AG09309 (cell line): Measurements from ENCODE around the gene EIPR1.

Source experiments
- DNase-seq: peaks from one replicate; pipeline ENCODE4 v3.0.0-alpha.2; 2010; ENCODE audit warnings: low read depth
- H3K4me3 ChIP-seq: 2 replicates; pipeline ENCODE4 v1.5.1; 2011; ENCODE audit warnings: mild to moderate bottlenecking, low read depth, low read length, moderate library complexity; ENCODE audit not compliant: control insufficient read depth
- TF ChIP-seq, protein P1 (sequence below): IDR thresholded peaks from 2 replicates; pipeline ENCODE4 v1.5.1; 2011; ENCODE audit warnings: mild to moderate bottlenecking, low read depth, low read length, inconsistent platforms; ENCODE audit not compliant: insufficient read depth, control insufficient read depth; ENCODE audit errors: missing control alignments

EIPR1 gene

DNA sequence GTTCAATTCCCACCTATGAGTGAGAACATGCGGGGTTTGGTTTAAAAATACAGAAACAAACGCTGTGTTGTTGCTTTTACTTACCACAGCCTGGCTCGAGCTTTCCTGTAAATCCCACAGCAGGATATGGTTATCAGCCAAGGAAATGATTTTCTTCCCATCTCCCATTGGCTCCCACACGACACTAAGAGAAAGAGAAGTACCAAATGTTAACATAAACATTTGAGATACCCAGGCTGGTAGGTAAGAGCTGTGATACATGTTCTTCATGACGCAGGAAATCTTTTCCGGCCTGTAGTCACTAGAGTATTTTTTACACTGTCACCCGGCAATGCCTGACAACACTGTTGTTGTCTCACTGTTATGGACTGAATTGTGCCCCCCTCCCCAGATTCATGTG lies 163.6 kb downstream of the EIPR1 start:
- H3K4me3 ChIP-seq = no peak overlapping the region
- TF ChIP-seq, protein P1, sequence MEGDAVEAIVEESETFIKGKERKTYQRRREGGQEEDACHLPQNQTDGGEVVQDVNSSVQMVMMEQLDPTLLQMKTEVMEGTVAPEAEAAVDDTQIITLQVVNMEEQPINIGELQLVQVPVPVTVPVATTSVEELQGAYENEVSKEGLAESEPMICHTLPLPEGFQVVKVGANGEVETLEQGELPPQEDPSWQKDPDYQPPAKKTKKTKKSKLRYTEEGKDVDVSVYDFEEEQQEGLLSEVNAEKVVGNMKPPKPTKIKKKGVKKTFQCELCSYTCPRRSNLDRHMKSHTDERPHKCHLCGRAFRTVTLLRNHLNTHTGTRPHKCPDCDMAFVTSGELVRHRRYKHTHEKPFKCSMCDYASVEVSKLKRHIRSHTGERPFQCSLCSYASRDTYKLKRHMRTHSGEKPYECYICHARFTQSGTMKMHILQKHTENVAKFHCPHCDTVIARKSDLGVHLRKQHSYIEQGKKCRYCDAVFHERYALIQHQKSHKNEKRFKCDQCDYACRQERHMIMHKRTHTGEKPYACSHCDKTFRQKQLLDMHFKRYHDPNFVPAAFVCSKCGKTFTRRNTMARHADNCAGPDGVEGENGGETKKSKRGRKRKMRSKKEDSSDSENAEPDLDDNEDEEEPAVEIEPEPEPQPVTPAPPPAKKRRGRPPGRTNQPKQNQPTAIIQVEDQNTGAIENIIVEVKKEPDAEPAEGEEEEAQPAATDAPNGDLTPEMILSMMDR = no peak
- no peak for DNase-seq

DNA sequence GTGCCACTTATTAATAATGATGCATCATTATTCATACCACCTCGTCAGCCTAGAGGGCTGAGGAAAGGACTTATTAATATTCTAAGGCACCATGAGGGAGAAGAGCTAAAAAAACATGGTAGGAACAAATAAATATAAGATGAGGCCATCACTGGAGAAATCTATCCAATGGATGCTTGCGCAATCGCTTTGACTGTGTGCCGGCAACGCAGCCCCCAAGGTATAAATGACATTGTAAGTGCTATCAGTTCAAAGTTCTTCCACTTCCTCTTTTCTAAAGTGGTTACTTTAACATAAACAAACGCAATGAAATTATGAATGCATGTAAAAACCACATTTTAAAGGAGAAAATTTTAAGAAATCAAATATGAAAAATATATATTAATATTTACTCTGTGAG lies 164.6 kb downstream of the EIPR1 start:
- no peak overlapping the region for H3K4me3 ChIP-seq
- TF ChIP-seq, protein P1 = no peak
- DNase-seq = no peak

DNA sequence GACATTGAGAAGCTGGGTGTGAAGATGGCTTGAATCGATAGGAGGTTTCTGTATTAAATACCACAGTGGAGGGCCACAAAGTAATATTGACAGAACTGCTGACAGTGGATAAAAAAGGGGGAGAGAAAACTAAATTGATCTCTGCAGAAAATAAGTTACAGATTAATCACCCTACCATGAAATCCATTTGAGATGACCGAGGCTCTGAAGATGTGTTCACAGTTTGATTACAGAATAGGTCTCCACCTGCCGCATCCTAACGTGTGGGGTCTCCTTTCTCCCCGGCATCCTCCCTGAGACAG lies 165.6 kb downstream of the EIPR1 start:
- TF ChIP-seq, protein P1 = no peak
- H3K4me3 ChIP-seq = no peak overlapping the region
- no peak for DNase-seq

DNA sequence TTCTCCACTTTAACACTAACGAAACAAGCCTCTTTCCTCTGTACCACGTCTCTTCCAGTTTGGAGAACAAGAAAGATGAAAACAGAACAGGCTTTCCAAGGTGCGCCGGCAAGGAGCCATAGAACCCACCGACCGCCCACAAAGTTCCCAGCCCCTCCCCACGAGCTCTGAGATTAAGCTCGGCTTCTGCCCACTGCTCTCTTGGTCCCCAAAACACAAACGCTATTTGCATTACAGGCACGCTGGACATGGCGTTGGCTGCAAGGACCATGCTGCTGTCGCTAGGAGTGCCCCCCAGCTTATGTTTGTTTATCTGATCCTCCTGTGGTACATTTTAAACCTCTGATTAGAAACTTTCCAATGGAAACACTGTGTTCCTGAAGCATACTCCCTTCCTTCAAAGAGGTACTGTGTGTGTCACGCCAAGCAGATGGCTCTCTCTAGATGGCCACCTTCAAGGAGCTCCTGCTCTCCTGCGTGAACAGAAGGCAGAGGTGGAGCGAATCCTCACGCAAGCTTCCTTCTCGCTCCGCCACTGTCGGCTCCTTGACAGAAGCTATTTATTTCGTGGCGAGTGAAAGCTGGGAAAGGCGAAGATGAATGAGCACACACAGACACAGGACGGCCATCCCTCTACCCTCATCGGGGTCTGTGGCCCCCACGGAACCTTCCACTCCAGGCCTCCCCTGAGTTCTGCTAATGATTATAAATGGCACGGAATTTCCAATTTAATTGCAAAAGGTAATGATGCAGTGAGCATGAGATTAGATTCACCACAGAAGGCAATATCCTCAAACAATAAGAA lies 166.2 kb downstream of the EIPR1 start:
- TF ChIP-seq, protein P1 = no peak
- no peak for DNase-seq
- H3K4me3 ChIP-seq = no peak overlapping the region

DNA sequence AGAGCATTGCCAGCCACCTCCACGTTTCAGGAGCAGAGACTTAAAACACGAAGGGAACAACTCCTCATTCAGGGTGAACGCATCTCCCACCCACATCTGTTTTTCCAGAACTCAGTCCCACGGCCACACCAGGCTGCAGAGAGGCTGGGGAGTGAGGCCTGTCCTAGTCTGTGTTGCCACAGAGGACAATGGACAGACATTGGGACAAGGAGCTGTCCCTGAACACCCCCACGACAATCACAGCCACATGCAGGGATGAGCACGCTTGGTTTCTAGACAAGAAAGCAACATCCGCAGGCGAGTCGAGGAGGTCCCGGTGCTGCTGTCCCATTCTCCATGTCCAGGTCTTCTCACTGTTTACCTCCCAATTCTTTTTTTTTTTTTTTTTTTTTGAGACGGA lies 167.4 kb downstream of the EIPR1 start:
- TF ChIP-seq, protein P1 = no peak
- H3K4me3 ChIP-seq = no peak overlapping the region
- no peak for DNase-seq

DNA sequence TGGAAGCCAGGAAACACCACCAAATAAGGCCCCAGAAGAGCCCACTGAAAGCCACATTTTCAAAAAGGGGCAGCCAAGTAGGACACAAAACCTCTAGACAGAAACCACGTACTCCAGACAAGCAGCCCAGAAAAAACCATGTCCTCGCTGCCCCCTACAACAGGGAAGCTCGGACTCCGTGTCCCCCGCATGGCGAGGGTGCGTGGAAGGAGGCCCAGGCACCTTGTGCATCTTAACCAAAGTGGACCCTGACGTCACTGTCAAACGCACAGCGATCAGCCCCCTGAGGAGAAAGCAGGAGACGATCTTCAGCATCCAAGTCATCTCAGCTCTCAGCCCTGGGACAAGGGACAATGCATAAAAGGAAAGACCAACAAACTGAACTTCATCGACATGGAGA lies 168.4 kb downstream of the EIPR1 start:
- no peak overlapping the region for H3K4me3 ChIP-seq
- no peak for DNase-seq
- TF ChIP-seq, protein P1 = no peak

DNA sequence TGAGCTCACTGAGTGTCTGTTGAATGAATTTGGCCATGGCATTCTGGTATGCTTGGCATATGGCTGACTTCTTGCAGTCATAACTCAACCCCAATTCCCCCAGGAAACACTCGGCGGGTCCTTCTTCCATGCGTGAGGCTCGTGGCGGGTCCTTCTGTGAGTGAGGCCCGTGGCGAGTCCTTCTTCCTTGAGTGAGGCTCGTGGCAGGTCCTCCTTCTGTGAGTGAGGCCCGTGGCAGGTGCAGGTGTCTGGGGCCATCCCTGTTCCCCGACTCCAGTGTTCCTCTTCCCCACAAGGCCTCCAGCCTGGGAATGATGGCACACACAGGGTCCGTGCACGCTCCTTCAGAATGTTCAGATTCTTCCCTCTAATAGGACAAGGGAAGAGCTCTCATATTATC lies 169.0 kb downstream of the EIPR1 start:
- no peak overlapping the region for H3K4me3 ChIP-seq
- TF ChIP-seq, protein P1 = no peak
- no peak for DNase-seq
